ENCODE results near the gene GLI3. TPM values are rescaled to one million over a fixed set of nuclear protein-coding genes. Genes with fewer than 3 reads are reported as not detected.

The GLI3 gene
- total RNA-seq, 1 donor from 2014 or later, result 57.0 TPM

- Mint-ChIP-seq H3K27ac (ENCODE audit: unreplicated experiment) (no peak overlapping the region), H3K36me3 (ENCODE audit: unreplicated experiment) (peaks cover 22% of the 10 kb centered on the region), H3K4me3 (ENCODE audit: unreplicated experiment) (no peak overlapping the region), H3K27me3 (ENCODE audit: unreplicated experiment) (no peaks in the 10 kb centered on the region), H3K4me1 (ENCODE audit: unreplicated experiment) (peaks cover 39% of the 10 kb centered on the region), H3K9me3 (ENCODE audit: unreplicated experiment) (no peaks in the 10 kb centered on the region)
- DNase-seq (ENCODE audit: extremely low spot score, unreplicated experiment), result no peak
- TF ChIP-seq, protein P1, sequence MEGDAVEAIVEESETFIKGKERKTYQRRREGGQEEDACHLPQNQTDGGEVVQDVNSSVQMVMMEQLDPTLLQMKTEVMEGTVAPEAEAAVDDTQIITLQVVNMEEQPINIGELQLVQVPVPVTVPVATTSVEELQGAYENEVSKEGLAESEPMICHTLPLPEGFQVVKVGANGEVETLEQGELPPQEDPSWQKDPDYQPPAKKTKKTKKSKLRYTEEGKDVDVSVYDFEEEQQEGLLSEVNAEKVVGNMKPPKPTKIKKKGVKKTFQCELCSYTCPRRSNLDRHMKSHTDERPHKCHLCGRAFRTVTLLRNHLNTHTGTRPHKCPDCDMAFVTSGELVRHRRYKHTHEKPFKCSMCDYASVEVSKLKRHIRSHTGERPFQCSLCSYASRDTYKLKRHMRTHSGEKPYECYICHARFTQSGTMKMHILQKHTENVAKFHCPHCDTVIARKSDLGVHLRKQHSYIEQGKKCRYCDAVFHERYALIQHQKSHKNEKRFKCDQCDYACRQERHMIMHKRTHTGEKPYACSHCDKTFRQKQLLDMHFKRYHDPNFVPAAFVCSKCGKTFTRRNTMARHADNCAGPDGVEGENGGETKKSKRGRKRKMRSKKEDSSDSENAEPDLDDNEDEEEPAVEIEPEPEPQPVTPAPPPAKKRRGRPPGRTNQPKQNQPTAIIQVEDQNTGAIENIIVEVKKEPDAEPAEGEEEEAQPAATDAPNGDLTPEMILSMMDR (IDR thresholded peaks at IDR 0.05), result no peak
Measured at GRCh38 chr7:42105554-42106358, 131.3 kb downstream of the GLI3 start.

- DNase-seq (ENCODE audit: extremely low spot score, unreplicated experiment), result no peak
- peaks cover 40% of the 10 kb centered on the region for H3K4me1 Mint-ChIP-seq (ENCODE audit: unreplicated experiment)
- no peak overlapping the region for H3K27ac Mint-ChIP-seq (ENCODE audit: unreplicated experiment)
- H3K27me3 Mint-ChIP-seq (ENCODE audit: unreplicated experiment), result no peaks in the 10 kb centered on the region
- no peak overlapping the region for H3K4me3 Mint-ChIP-seq (ENCODE audit: unreplicated experiment)
- TF ChIP-seq, protein P1 (IDR thresholded peaks at IDR 0.05), result no peak
- no peaks in the 10 kb centered on the region for H3K9me3 Mint-ChIP-seq (ENCODE audit: unreplicated experiment)
- H3K36me3 Mint-ChIP-seq (ENCODE audit: unreplicated experiment), result peaks cover 22% of the 10 kb centered on the region
Measured at GRCh38 chr7:42104694-42105093, 132.3 kb downstream of the GLI3 start.

- Mint-ChIP-seq H3K4me3 (ENCODE audit: unreplicated experiment) (no peak overlapping the region), H3K27me3 (ENCODE audit: unreplicated experiment) (no peaks in the 10 kb centered on the region), H3K9me3 (ENCODE audit: unreplicated experiment) (no peaks in the 10 kb centered on the region), H3K4me1 (ENCODE audit: unreplicated experiment) (peaks cover 38% of the 10 kb centered on the region), H3K27ac (ENCODE audit: unreplicated experiment) (no peak overlapping the region), H3K36me3 (ENCODE audit: unreplicated experiment) (peaks cover 22% of the 10 kb centered on the region)
- DNase-seq (ENCODE audit: extremely low spot score, unreplicated experiment), result no peak
- TF ChIP-seq, protein P1 (IDR thresholded peaks at IDR 0.05), result no peak
Measured at GRCh38 chr7:42104231-42104630, 132.8 kb downstream of the GLI3 start.

- Mint-ChIP-seq H3K27me3 (ENCODE audit: unreplicated experiment) (no peaks in the 10 kb centered on the region), H3K36me3 (ENCODE audit: unreplicated experiment) (peaks cover 22% of the 10 kb centered on the region), H3K4me1 (ENCODE audit: unreplicated experiment) (peaks cover 35% of the 10 kb centered on the region), H3K4me3 (ENCODE audit: unreplicated experiment) (no peak overlapping the region), H3K27ac (ENCODE audit: unreplicated experiment) (no peak overlapping the region), H3K9me3 (ENCODE audit: unreplicated experiment) (no peaks in the 10 kb centered on the region)
- no peak for DNase-seq (ENCODE audit: extremely low spot score, unreplicated experiment)
- TF ChIP-seq, protein P1 (IDR thresholded peaks at IDR 0.05), result no peak
Measured at GRCh38 chr7:42103456-42103855, 133.6 kb downstream of the GLI3 start.

- TF ChIP-seq, protein P1 (IDR thresholded peaks at IDR 0.05), result no peak
- Mint-ChIP-seq H3K27ac (ENCODE audit: unreplicated experiment) (no peak overlapping the region), H3K27me3 (ENCODE audit: unreplicated experiment) (no peaks in the 10 kb centered on the region), H3K36me3 (ENCODE audit: unreplicated experiment) (peaks cover 22% of the 10 kb centered on the region), H3K4me1 (ENCODE audit: unreplicated experiment) (peaks cover 35% of the 10 kb centered on the region), H3K9me3 (ENCODE audit: unreplicated experiment) (no peaks in the 10 kb centered on the region), H3K4me3 (ENCODE audit: unreplicated experiment) (no peak overlapping the region)
- DNase-seq (ENCODE audit: extremely low spot score, unreplicated experiment), result no peak
Measured at GRCh38 chr7:42103020-42103419, 134.0 kb downstream of the GLI3 start.
